DOHH2 (cell line): Measurements from ENCODE around the gene ZNF521.

Experiments
- CTCF ChIP-seq: fragments of 200-600 bp; sonication (generic); IDR thresholded peaks from one replicate; pipeline ENCODE4 v1.5.1; 2014; ENCODE audit warnings: antibody characterized with exemption, mild to moderate bottlenecking, low read depth, low read length; ENCODE audit not compliant: poor library complexity, severe bottlenecking
- EZH2phosphoT487 ChIP-seq: fragments of 200-600 bp; sonication (generic); IDR thresholded peaks from 2 replicates; pipeline ENCODE4 v1.6.1; 2017; ENCODE audit warnings: borderline replicate concordance, mild to moderate bottlenecking, antibody characterized with exemption, low read length, moderate library complexity, mixed read lengths

GRCh38 chr18:25284861-25285550, 67.0 kb downstream of the ZNF521 start:
- TF ChIP-seq CTCF (no peak), EZH2phosphoT487 (no peak)
